ENCODE results near the gene NBL1.

Gene NBL1

GRCh38 chr1:19646377-19647319 lies 2.5 kb downstream of the NBL1 start:
- peak; percentile 27 to 45 (median 34) for DNase-seq

- no peak for DNase-seq
These were observed 3.5 kb downstream of the NBL1 start for GRCh38 chr1:19647643-19648042.

GRCh38 chr1:19648239-19648638 lies 4.1 kb downstream of the NBL1 start:
- DNase-seq, result no peak

- peak in 1 of 4 experiments; percentile 38 for DNase-seq
These were observed 4.6 kb downstream of the NBL1 start for GRCh38 chr1:19648689-19649088.

- DNase-seq, result no peak
These were observed 6.5 kb downstream of the NBL1 start for GRCh38 chr1:19650416-19651140.

GRCh38 chr1:19651141-19651737 lies 7.1 kb downstream of the NBL1 start:
- peak; percentile 66 to 82 (median 74) for DNase-seq

GRCh38 chr1:19654386-19654785 lies 10.3 kb downstream of the NBL1 start:
- DNase-seq, result no peak

GRCh38 chr1:19654886-19655717 lies 11.0 kb downstream of the NBL1 start:
- DNase-seq, result no peak

GRCh38 chr1:19655718-19656080 lies 11.6 kb downstream of the NBL1 start:
- DNase-seq, result no peak

- peak in 3 of 4 experiments; percentile 24 to 32 (median 26) for DNase-seq
These were observed 12.1 kb downstream of the NBL1 start for GRCh38 chr1:19656134-19656779.

- no peak for DNase-seq
These were observed 12.8 kb downstream of the NBL1 start for GRCh38 chr1:19656780-19657466.

- DNase-seq, result no peak
These were observed 13.4 kb downstream of the NBL1 start for GRCh38 chr1:19657511-19657910.

- no peak for DNase-seq
These were observed 14.1 kb downstream of the NBL1 start for GRCh38 chr1:19658186-19658585.

GRCh38 chr1:19661721-19662228 lies 17.7 kb downstream of the NBL1 start:
- peak; percentile 55 to 70 (median 64) for DNase-seq

- DNase-seq, result no peak
These were observed 18.2 kb downstream of the NBL1 start for GRCh38 chr1:19662313-19662712.

- peak in 2 of 4 experiments; percentile 9 to 43 for DNase-seq
These were observed 20.5 kb downstream of the NBL1 start, which contains the start of gene HTR6 for GRCh38 chr1:19664453-19665185. Gene HTR6, plus strand, starts transcription at chr1:19664875. Its CDS starts 879 bp downstream, at chr1:19665754.

- DNase-seq, result no peak
These were observed 21.0 kb downstream of the NBL1 start for GRCh38 chr1:19665186-19665495.

GRCh38 chr1:19665496-19666465 lies 21.7 kb downstream of the NBL1 start:
- DNase-seq, result no peak

- no peak for DNase-seq
These were observed 24.8 kb downstream of the NBL1 start for GRCh38 chr1:19668888-19669287.

Data from suppressor macrophage (primary cell).